Stimulated activated CD8-positive, alpha-beta memory T cell treated with anti-CD3 and anti-CD28 coated beads, Interleukin-2, amount 100 ng/mL, for 1 hour (primary cell): ENCODE measurements around the gene DOCK10.

ENCODE experiments used
- DNase-seq, 2 donors: peaks; one replicate each; pipeline ENCODE4 v3.0.0-alpha.2; 2020; ENCODE audit warnings: low read depth in 2 of 2

DOCK10 gene

GRCh38 chr2:225013425-225014365, 28.6 kb downstream of the DOCK10 start:
- DNase-seq, result no peak

GRCh38 chr2:225011585-225011984, 30.7 kb downstream of the DOCK10 start:
- no peak for DNase-seq

- DNase-seq, result no peak
Measured at GRCh38 chr2:225010804-225011203, 31.5 kb downstream of the DOCK10 start.

- no peak for DNase-seq
Measured at GRCh38 chr2:225009768-225010167, 32.5 kb downstream of the DOCK10 start.

- no peak for DNase-seq
Measured at GRCh38 chr2:225008935-225009334, 33.3 kb downstream of the DOCK10 start.

GRCh38 chr2:225008179-225008856, 34.0 kb downstream of the DOCK10 start:
- no peak for DNase-seq

GRCh38 chr2:225006730-225007129, 35.5 kb downstream of the DOCK10 start:
- DNase-seq, result no peak

- DNase-seq, result no peak
Measured at GRCh38 chr2:225004597-225004996, 37.7 kb downstream of the DOCK10 start.

GRCh38 chr2:225002656-225003045, 39.6 kb downstream of the DOCK10 start:
- DNase-seq, result no peak

- peak; percentile 41 to 46 for DNase-seq
Measured at GRCh38 chr2:225002039-225002655, 40.1 kb downstream of the DOCK10 start.

- no peak for DNase-seq
Measured at GRCh38 chr2:224999754-225000153, 42.5 kb downstream of the DOCK10 start.

GRCh38 chr2:224999321-224999720, 42.9 kb downstream of the DOCK10 start:
- no peak for DNase-seq

- no peak for DNase-seq
Measured at GRCh38 chr2:224997802-224998201, 44.5 kb downstream of the DOCK10 start.

GRCh38 chr2:224995419-224995818, 46.8 kb downstream of the DOCK10 start:
- DNase-seq, result no peak

- DNase-seq, result no peak
Measured at GRCh38 chr2:224994242-224994823, 47.9 kb downstream of the DOCK10 start.

- no peak for DNase-seq
Measured at GRCh38 chr2:224990710-224991109, 51.6 kb downstream of the DOCK10 start.

- DNase-seq, result no peak
Measured at GRCh38 chr2:224987733-224988132, 54.5 kb downstream of the DOCK10 start.

GRCh38 chr2:224986477-224986876, 55.8 kb downstream of the DOCK10 start:
- no peak for DNase-seq

GRCh38 chr2:224984637-224985036, 57.6 kb downstream of the DOCK10 start:
- no peak for DNase-seq

- DNase-seq, result no peak
Measured at GRCh38 chr2:224983712-224984554, 58.3 kb downstream of the DOCK10 start.
